NK-92 (cell line): ENCODE measurements around the gene CXXC5.

ENCODE experiments used
- DNase-seq: peaks from one replicate; lab custom pipeline; 2025; ENCODE audit not compliant: unreplicated experiment; lab: John Stamatoyannopoulos, UW

CXXC5 gene

GRCh38 chr5:139690803-139691629 lies 42.9 kb downstream of the CXXC5 start:
- no peak for DNase-seq

DNA sequence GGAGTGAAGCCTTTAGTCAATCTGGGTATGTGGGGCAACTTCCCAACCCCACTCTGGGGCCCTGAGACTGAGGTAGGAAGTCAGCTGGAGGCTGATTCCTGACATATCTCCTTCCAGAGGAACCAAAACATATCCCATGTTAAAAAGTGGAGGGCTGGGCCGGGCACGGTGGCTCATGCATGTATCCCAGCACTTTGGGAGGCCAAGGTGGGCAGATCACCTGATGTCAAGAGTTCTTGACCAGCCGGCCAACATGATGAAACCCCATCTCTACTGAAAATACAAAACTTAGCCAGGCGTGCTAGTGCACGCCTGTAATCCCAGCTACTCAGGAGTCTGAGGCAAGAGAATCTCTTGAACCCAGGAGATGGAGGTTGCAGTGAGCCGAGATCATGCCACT lies 44.0 kb downstream of the CXXC5 start:
- no peak for DNase-seq

- no peak for DNase-seq
Observed at GRCh38 chr5:139692679-139693308, 44.6 kb downstream of the CXXC5 start.

DNA sequence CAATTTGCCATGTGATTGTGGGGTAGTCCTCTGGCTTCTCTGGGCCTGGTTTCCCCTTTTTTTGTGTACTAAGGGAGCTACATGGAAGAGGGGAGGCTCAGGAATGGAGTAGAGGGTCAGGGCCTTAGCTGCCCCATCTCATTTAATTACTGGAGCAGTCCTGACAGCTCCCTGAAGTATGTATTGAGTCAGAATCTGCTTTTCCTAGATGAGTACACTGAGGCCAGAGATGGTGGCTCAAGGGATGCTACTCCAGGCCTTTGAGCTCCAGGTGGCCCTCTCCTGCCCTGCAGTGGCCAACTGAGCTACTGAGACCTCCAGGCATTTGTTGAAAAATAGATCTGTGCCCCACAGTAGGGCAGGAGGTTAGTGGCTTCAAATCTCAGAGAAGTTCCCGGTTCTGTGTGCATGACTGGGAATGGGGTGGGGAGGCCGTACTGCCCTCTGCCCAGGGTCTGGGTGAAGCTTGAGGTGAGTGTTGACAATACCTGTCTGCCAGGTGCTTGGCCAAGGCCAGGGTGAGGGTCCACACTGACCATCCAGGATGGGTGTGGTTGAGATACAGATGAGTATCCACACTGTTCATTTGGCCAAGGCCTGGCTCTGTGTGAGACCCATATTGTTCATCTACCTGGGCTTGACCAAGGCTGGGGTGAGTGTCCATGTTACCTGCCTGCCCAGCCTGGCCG lies 45.7 kb downstream of the CXXC5 start:
- no peak for DNase-seq

- DNase-seq: no peak
Observed at GRCh38 chr5:139694556-139695177, 46.5 kb downstream of the CXXC5 start.

GRCh38 chr5:139695178-139695573 lies 47.0 kb downstream of the CXXC5 start:
- DNase-seq: no peak

GRCh38 chr5:139696167-139696893 lies 48.2 kb downstream of the CXXC5 start:
- DNase-seq: no peak

DNA sequence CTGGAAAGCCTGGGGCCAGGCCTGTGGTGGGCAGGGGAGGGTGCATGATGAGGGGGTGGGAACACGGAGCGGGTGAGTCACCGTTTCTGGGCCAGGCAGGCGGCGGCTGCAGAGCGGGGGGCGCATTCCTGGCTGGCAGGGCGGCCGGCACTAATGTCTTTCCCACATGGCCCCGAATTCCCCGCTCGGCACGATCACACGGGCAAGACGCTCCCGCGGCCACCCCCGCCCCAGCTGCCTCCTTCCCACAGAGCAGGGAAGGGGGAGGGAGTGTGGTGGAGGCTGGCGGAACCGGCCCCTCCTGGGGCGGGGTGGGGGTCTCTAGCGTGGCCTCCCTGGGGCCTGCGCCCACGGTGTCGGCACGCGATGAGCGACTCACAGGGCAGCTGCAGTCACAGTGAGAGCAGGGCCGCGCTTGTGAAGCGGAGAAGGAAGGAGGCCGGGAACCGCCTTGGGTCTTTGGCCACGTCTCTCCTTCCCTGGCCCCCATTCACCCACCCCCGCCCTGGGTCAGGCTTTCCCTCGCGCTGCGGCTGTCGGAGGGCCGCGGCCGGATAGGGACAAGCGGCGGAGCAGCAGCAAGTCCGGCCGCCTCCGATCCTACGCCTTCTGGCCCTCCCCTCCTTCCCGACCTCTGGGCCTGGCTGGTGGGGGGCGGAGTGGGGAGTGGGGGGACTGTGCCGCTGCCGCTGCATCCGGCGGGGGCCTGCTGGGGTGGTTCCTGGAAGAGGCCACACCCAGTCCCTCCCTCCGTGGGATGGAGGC lies 48.9 kb downstream of the CXXC5 start:
- DNase-seq: no peak

- no peak for DNase-seq
Observed at GRCh38 chr5:139698490-139699146, 50.5 kb downstream of the CXXC5 start.

GRCh38 chr5:139699351-139699750 lies 51.2 kb downstream of the CXXC5 start:
- DNase-seq: no peak

DNA sequence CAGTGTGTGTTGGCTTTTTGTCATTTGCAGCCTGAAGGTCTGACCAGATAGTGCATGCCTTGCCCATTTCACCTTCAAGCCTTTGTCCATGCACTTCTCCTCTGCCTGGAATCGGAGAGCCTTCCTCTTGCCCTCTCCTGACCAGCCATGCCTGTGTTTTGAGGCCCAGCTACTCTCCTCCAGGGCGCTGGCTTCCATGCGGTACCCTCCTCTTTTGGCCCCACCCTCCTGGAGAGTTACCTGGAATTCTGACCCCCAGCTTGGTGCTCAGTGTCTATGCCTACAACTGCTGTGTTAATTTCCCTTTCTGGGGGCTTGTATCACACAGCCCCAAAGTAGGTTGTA lies 52.5 kb downstream of the CXXC5 start:
- DNase-seq: no peak

GRCh38 chr5:139701056-139701741 lies 53.0 kb downstream of the CXXC5 start:
- no peak for DNase-seq

- DNase-seq: no peak
Observed at GRCh38 chr5:139702548-139702947, 54.4 kb downstream of the CXXC5 start.

GRCh38 chr5:139704748-139705147 lies 56.6 kb downstream of the CXXC5 start:
- DNase-seq: no peak

DNA sequence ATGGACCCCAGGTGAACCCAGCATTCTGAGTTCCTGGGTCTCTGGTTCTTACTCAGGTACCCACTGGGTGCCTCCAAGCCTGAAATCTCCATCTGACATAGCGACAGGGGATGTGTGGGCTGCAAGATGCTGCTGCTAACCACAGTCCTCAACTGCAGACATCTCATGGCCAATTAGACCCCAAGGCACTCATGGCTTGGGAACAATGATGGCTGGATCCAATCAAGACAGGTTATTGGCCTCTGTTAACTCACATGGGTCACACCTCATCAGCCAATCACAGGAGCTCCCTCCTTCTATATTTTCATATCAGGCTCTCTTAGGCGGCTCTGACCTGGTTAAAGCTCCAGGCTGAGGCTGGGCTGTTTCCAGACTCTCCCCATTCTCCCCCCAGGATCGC lies 57.0 kb downstream of the CXXC5 start:
- DNase-seq: no peak

DNA sequence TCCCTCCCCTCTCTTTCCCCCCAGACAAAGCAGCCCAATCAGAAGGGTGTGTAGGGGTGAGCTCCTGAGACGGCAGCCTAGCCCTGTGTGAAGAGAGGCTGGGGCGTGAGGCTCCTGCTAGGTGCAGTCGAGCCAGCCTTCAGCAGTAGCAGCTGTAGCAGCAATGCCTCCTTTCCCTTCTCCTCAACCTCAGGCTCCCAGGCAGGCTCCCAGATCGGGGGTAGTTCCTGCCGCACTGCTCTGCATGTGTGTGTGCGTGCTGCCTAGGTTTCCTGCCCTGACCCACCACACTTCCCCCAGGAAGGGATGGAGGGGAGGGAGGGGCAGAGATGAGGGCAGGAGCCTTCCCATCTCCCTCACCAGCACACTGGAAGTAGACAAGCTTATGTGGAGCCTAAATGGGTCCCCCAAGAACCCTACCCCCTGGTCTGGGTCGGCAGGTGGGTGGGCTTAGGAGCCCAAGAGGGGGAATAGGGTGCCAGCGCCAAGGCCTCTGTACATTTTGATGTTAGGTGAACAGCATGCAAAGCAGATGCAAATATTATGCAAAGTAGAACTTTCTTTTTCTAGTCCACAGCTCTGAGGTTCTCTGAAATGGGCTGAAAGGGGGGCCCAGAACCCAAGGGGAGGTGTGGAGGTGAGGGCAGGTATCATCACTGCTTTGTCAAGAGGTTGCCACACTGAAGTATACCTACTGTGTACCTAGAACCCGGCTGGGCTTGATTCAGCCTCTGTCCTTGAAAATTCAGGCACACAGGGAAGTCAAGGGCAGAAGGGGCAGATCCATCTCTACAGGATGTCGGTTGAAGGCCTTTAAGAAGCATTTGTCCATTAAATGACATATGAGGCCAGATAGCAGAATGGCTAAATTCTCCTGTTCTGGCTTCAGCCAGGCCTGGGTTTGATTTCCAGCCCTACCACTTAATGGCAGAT lies 57.8 kb downstream of the CXXC5 start:
- DNase-seq: no peak

GRCh38 chr5:139707445-139708003 lies 59.4 kb downstream of the CXXC5 start:
- no peak for DNase-seq

- DNase-seq: no peak
Observed at GRCh38 chr5:139708434-139708861, 60.3 kb downstream of the CXXC5 start.
